Measurements from ENCODE around the gene SAA4. TPM values are rescaled to one million over a fixed set of nuclear protein-coding genes. Genes with fewer than 3 reads are reported as not detected.

The SAA4 gene
- polyA plus RNA-seq, 1 experiment = not detected

GRCh38 chr11:18229501-18229900, 7.1 kb downstream of the SAA4 start:
- TF ChIP-seq CTCF (IDR thresholded peaks at IDR 0.05; ENCODE audit: insufficient read depth, low read depth, low read length) = no peak
- Histone ChIP-seq H3K36me3 (ENCODE audit: control insufficient read depth, insufficient read depth, low read length) (no peaks in the 10 kb centered on the region), H3K27me3 (ENCODE audit: control insufficient read depth, insufficient read depth, low read length) (no peaks in the 10 kb centered on the region), H3K4me3 (ENCODE audit: low read depth, low read length) (no peak overlapping the region)
- CTCF ChIA-PET = interaction anchor here (1.2 to 1.3 kb wide), 2 partner anchors 9 to 14 kb away, joined by 3 to 4 read pairs; no protein-coding TSS in a partner anchor
- POLR2A ChIA-PET = no interaction called here
- no peak for DNase-seq (ENCODE audit: low read depth)

GRCh38 chr11:18225913-18226312, 10.7 kb downstream of the SAA4 start:
- no peak overlapping the region for H3K4me3 ChIP-seq (ENCODE audit: low read depth, low read length)
- H3K27me3 ChIP-seq (ENCODE audit: control insufficient read depth, insufficient read depth, low read length) = no peaks in the 10 kb centered on the region; the same call in 1 of the 2 replicates
- ChIA-PET POLR2A (no interaction called here), CTCF (no interaction called here)
- no peak for DNase-seq (ENCODE audit: low read depth)
- no peak for TF ChIP-seq CTCF (IDR thresholded peaks at IDR 0.05; ENCODE audit: insufficient read depth, low read depth, low read length)
- no peaks in the 10 kb centered on the region for H3K36me3 ChIP-seq (ENCODE audit: control insufficient read depth, insufficient read depth, low read length)

GRCh38 chr11:18223591-18224387, 12.8 kb downstream of the SAA4 start:
- no peak for TF ChIP-seq CTCF (IDR thresholded peaks at IDR 0.05; ENCODE audit: insufficient read depth, low read depth, low read length)
- H3K36me3 ChIP-seq (ENCODE audit: control insufficient read depth, insufficient read depth, low read length) = no peaks in the 10 kb centered on the region
- no peak overlapping the region for H3K4me3 ChIP-seq (ENCODE audit: low read depth, low read length)
- no peak for DNase-seq (ENCODE audit: low read depth)
- ChIA-PET POLR2A (no interaction called here), CTCF (interaction anchor here (0.6 kb wide), 1 partner anchor 332 kb away, joined by 3 read pairs; no protein-coding TSS in a partner anchor)
- no peaks in the 10 kb centered on the region; the same call in none of the 2 replicates for H3K27me3 ChIP-seq (ENCODE audit: control insufficient read depth, insufficient read depth, low read length)

GRCh38 chr11:18222814-18223421, 13.7 kb downstream of the SAA4 start:
- POLR2A ChIA-PET = no interaction called here
- H3K27me3 ChIP-seq (ENCODE audit: control insufficient read depth, insufficient read depth, low read length) = no peaks in the 10 kb centered on the region; the same call in none of the 2 replicates
- CTCF ChIA-PET = no interaction called here
- no peaks in the 10 kb centered on the region for H3K36me3 ChIP-seq (ENCODE audit: control insufficient read depth, insufficient read depth, low read length)
- no peak for DNase-seq (ENCODE audit: low read depth)
- no peak overlapping the region for H3K4me3 ChIP-seq (ENCODE audit: low read depth, low read length)
- TF ChIP-seq CTCF (IDR thresholded peaks at IDR 0.05; ENCODE audit: insufficient read depth, low read depth, low read length) = no peak

- Histone ChIP-seq H3K4me3 (ENCODE audit: low read depth, low read length) (no peak overlapping the region), H3K27me3 (ENCODE audit: control insufficient read depth, insufficient read depth, low read length) (no peaks in the 10 kb centered on the region; the same call in none of the 2 replicates), H3K36me3 (ENCODE audit: control insufficient read depth, insufficient read depth, low read length) (no peaks in the 10 kb centered on the region)
- TF ChIP-seq CTCF (IDR thresholded peaks at IDR 0.05; ENCODE audit: insufficient read depth, low read depth, low read length) = no peak
- CTCF ChIA-PET = no interaction called here
- POLR2A ChIA-PET = no interaction called here
- no peak for DNase-seq (ENCODE audit: low read depth)
Observed at GRCh38 chr11:18221274-18221876, 15.2 kb downstream of the SAA4 start.
